Stimulated activated CD4-positive, alpha-beta T cell treated with anti-CD3 and anti-CD28 coated beads, Interleukin-12 subunit alpha, Interleukin-12 subunit beta, amount 100 ng/mL, for 4 hours (primary cell): ENCODE measurements around the gene PSD.

Source experiments
- DNase-seq: peaks from one replicate; pipeline ENCODE4 v3.0.0-alpha.2; 2020

PSD gene

GRCh38 chr10:102382871-102383270, 35.7 kb downstream of the PSD start:
- no peak for DNase-seq

- DNase-seq, result no peak
These were observed 36.6 kb downstream of the PSD start for GRCh38 chr10:102381983-102382382.

- DNase-seq, result no peak
These were observed 39.2 kb downstream of the PSD start for GRCh38 chr10:102379383-102379782.

GRCh38 chr10:102376901-102377300, 41.7 kb downstream of the PSD start:
- DNase-seq, result no peak

- no peak for DNase-seq
These were observed 42.7 kb downstream of the PSD start for GRCh38 chr10:102375867-102376266.

GRCh38 chr10:102375250-102375649, 43.3 kb downstream of the PSD start:
- DNase-seq, result no peak

GRCh38 chr10:102371295-102371694, 47.3 kb downstream of the PSD start:
- no peak for DNase-seq

- DNase-seq, result no peak
These were observed 50.5 kb downstream of the PSD start for GRCh38 chr10:102368077-102368476.

- no peak for DNase-seq
These were observed 51.1 kb downstream of the PSD start for GRCh38 chr10:102367441-102367840.

- no peak for DNase-seq
These were observed 59.7 kb downstream of the PSD start for GRCh38 chr10:102358712-102359382.

GRCh38 chr10:102354451-102354850, 64.1 kb downstream of the PSD start:
- DNase-seq, result no peak
